OCI-LY7 (cell line): ENCODE data around the gene ARFGAP1. TPM values are rescaled to one million over a fixed set of nuclear protein-coding genes. Genes with fewer than 3 reads are reported as not detected.

Experiments
- BruUV-seq: library from RNA; stranded (reverse); fragments of 400-500 nt; replicated peaks from 2 replicates; lab custom pipeline; 2021; lab: Mats Ljungman, UMichigan
- CTCF ChIA-PET: fragments of 300-600 bp; sonication (Branson Sonifier 250); formaldehyde crosslinking; loops from one replicate; lab custom pipeline; 2022; ENCODE audit warnings: antibody characterized with exemption; ENCODE audit not compliant: unreplicated experiment; lab: Charles Lee
- POLR2A ChIA-PET: fragments of 300-600 bp; sonication (Branson Sonifier 250); formaldehyde crosslinking; loops from one replicate; lab custom pipeline; 2022; ENCODE audit warnings: antibody characterized with exemption; lab: Charles Lee
- DNase-seq: peaks from one replicate; pipeline ENCODE4 v3.0.0-alpha.2; 2015; ENCODE audit warnings: low spot score
- H2AFZ ChIP-seq: fragments of 200-600 bp; sonication (generic), shearing (Covaris generic); 2 replicates; pipeline ENCODE4 v1.6.1; 2014; ENCODE audit warnings: mild to moderate bottlenecking, antibody characterized with exemption, low read length, moderate library complexity
- H3K27ac ChIP-seq: fragments of 200-600 bp; sonication (generic); 2 replicates; pipeline ENCODE4 v1.5.1; 2014; ENCODE audit warnings: mixed run types, low read depth, mild to moderate bottlenecking, moderate library complexity, low read length, inconsistent platforms; ENCODE audit not compliant: poor library complexity, severe bottlenecking
- H3K36me3 ChIP-seq: fragments of 200-600 bp; sonication (generic); 2 replicates; pipeline ENCODE4 v1.6.1; 2014; ENCODE audit warnings: mild to moderate bottlenecking, antibody characterized with exemption, low read length, moderate library complexity, mixed read lengths; ENCODE audit not compliant: insufficient read depth
- H3K4me1 ChIP-seq: fragments of 200-600 bp; sonication (generic); 2 replicates; pipeline ENCODE4 v1.5.1; 2014; ENCODE audit warnings: mild to moderate bottlenecking, low read length; ENCODE audit not compliant: insufficient read depth, poor library complexity, severe bottlenecking
- H3K4me2 ChIP-seq: fragments of 200-600 bp; sonication (generic); 2 replicates; pipeline ENCODE4 v1.6.1; 2014; ENCODE audit warnings: mild to moderate bottlenecking, low read length
- H3K4me3 ChIP-seq: fragments of 200-600 bp; sonication (generic); 2 replicates; pipeline ENCODE4 v1.5.1; 2014; ENCODE audit warnings: mild to moderate bottlenecking, low read depth, low read length; ENCODE audit not compliant: poor library complexity, severe bottlenecking
- H3K79me2 ChIP-seq: fragments of 200-600 bp; sonication (generic); 2 replicates; pipeline ENCODE4 v1.6.1; 2016; ENCODE audit warnings: low read depth, mild to moderate bottlenecking, low read length, moderate library complexity, mixed read lengths; ENCODE audit not compliant: insufficient read depth
- H3K9me2 ChIP-seq: fragments of 200-600 bp; sonication (generic); 2 replicates; pipeline ENCODE4 v1.6.1; 2016; ENCODE audit warnings: mild to moderate bottlenecking, low read length, mixed read lengths; ENCODE audit not compliant: insufficient read depth
- H3K9me3 ChIP-seq: fragments of 200-600 bp; sonication (generic); 2 replicates; pipeline ENCODE4 v1.6.1; 2014; ENCODE audit warnings: mild to moderate bottlenecking, mixed run types, low read length, mixed read lengths
- H4K20me1 ChIP-seq: fragments of 200-600 bp; sonication (generic); 2 replicates; pipeline ENCODE4 v1.6.1; 2014; ENCODE audit warnings: mild to moderate bottlenecking, antibody characterized with exemption, low read length, moderate library complexity, mixed read lengths; ENCODE audit not compliant: insufficient read depth
- CTCF ChIP-seq: fragments of 200-600 bp; sonication (generic); conservative IDR thresholded peaks from 2 replicates; pipeline ENCODE4 v1.5.1; 2014; ENCODE audit warnings: mild to moderate bottlenecking, antibody characterized with exemption, low read length, moderate library complexity, mixed read lengths
- EZH2phosphoT487 ChIP-seq: fragments of 200-600 bp; sonication (generic); IDR thresholded peaks from 2 replicates; pipeline ENCODE4 v1.6.1; 2018; ENCODE audit warnings: low read depth, borderline replicate concordance, mild to moderate bottlenecking, mixed run types, antibody characterized with exemption, low read length, moderate library complexity, mixed read lengths
- intact Hi-C: fragments of 100-400 bp; cut with micrococcal nuclease; formaldehyde crosslinking; loops from one replicate; pipeline ENCODE4 v1.10.0; 2022; ENCODE audit not compliant: unreplicated experiment
- total RNA-seq, 2 experiments: library from RNA; depleted of rRNA in 1 of 2; stranded (reverse); fragments of >200 nt in 1 of 2; shearing (Covaris generic) in 1 of 2; gene quantifications; 2 replicates each; pipeline ENCODE4 v1.2.3, GENCODE V29; 2014 to 2022

Gene ARFGAP1
- total RNA-seq, 2 experiments from 2014 or later, result 57.9 to 105 TPM

- no peak overlapping the region for H3K4me2 ChIP-seq
- H2AFZ ChIP-seq, result no peak overlapping the region
- CTCF ChIA-PET, result no interaction called here
- POLR2A ChIA-PET, result no interaction called here
- no peak overlapping the region for H3K27ac ChIP-seq
- H4K20me1 ChIP-seq, result no peaks in the 10 kb centered on the region
- no peak for DNase-seq
- intact Hi-C loops, result loop anchor here (5.0 kb wide), 1 partner anchor 75 kb away; no protein-coding TSS in a partner anchor
- H3K9me2 ChIP-seq, result no peaks in the 10 kb centered on the region
- no peaks in the 10 kb centered on the region for H3K4me1 ChIP-seq
- BruUV-seq, result no TSS peak
- no peaks in the 10 kb centered on the region for H3K79me2 ChIP-seq
- H3K36me3 ChIP-seq, result no peaks in the 10 kb centered on the region
- no peak overlapping the region for H3K4me3 ChIP-seq
- H3K9me3 ChIP-seq, result peaks cover 3% of the 10 kb centered on the region; the same call in 1 of the 2 replicates
- no peak for TF ChIP-seq EZH2phosphoT487
- no peak for TF ChIP-seq CTCF
Observed at GRCh38 chr20:63306673-63307537, 34.3 kb downstream of the ARFGAP1 start.

GRCh38 chr20:63307538-63308217, 35.1 kb downstream of the ARFGAP1 start:
- no peaks in the 10 kb centered on the region for H4K20me1 ChIP-seq
- H3K27ac ChIP-seq, result no peak overlapping the region
- H3K9me3 ChIP-seq, result peaks cover 3% of the 10 kb centered on the region; the same call in 1 of the 2 replicates
- TF ChIP-seq EZH2phosphoT487 (no peak), CTCF (no peak)
- H3K4me2 ChIP-seq, result no peak overlapping the region
- H2AFZ ChIP-seq, result no peak overlapping the region
- H3K79me2 ChIP-seq, result no peaks in the 10 kb centered on the region
- no peaks in the 10 kb centered on the region for H3K9me2 ChIP-seq
- no TSS peak for BruUV-seq
- DNase-seq, result no peak
- H3K4me1 ChIP-seq, result no peaks in the 10 kb centered on the region
- no peak overlapping the region for H3K4me3 ChIP-seq
- CTCF ChIA-PET, result no interaction called here
- intact Hi-C loops, result loop anchor here (5.0 kb wide), 1 partner anchor 75 kb away; no protein-coding TSS in a partner anchor
- POLR2A ChIA-PET, result no interaction called here
- no peaks in the 10 kb centered on the region for H3K36me3 ChIP-seq
